TTC549 (cell line): ENCODE measurements around the gene A2M.

Experiments used
- FAIRE-seq: peaks from 2 replicates; lab custom pipeline; 2012; peaks lifted over from hg19 to GRCh38; lab: Jason Lieb, UNC

The A2M gene

DNA sequence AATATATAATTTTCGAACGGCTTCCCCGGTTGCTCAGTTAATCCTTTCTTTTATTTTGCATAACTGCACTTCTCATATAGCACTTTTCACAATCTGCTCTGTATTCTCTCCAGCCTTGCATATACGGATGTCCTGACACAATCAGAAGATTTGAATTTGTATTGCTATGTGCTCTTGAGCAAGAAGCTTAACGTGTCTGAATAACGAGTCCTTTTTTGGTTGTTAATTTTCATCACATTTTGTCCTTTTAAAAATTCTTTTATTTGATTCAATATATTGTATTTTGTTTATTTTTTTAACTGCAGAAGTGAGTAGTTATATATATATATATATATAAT lies 17.6 kb downstream of the A2M start:
- FAIRE-seq = no peak

DNA sequence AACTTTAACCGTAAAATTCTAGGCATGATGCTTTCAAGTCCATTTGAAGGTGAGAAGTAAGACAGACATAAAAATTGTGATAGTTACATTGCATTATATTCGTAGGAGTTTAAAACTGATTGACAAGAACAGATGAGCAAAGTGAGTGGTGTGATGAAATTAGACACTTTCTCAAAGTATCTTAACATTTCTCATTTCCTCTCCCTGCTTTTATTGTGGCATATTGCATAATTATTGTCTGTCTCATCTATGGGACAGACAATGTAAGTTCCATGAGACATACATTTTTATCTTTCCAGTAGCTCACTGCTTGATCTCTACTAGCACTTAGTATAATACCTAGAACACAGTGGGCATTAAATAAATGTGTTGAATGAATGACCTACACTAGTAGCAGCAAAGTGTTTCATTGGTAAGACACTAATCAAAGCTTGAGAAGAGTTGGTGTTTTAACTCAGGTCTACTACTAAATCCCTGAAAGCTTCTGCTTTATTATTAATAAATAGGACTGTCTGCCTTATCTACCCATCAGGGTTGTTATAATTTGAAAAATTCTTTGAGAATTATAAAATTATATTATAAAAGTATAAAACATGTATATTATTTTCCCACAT lies 19.0 kb downstream of the A2M start:
- FAIRE-seq = no peak

GRCh38 chr12:9095322-9095721 lies 20.4 kb downstream of the A2M start:
- no peak for FAIRE-seq

GRCh38 chr12:9094512-9095206 lies 21.1 kb downstream of the A2M start:
- FAIRE-seq = no peak

DNA sequence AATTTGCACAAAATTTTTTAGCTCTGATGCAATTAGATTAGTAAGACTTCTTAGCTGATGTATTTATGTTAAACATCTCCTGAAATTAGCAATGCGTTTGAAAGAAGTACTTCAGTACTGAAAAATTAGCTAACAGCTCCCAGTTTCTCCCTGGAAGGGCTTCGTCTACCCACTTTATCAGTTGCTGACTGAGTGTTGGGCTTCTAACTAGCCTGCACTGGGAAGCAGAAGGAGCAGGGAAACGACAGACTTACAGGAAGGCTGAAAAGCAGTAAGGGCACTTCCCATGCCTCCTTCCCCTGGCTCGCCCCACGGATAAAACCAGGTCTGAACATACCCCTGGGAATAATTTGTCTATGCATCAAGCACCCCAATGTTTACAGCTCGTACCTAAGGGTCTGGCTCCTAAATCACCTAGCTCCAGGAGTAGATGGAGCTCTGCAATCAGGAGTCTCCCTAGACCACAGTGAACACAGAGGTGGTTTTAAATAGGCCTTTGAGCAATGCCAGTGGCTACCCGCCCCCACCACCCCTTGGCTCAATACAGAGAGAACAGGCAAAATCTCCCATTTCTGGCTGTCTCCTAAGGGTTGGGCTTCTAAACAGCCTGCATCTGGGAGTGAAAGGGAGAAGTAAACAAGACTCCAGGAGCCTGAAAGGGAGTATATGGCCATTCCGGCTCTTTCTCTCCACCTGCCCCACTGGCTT lies 23.7 kb downstream of the A2M start:
- FAIRE-seq = no peak

- FAIRE-seq = no peak
Measured at GRCh38 chr12:9090220-9090619, 25.5 kb downstream of the A2M start.

- FAIRE-seq = no peak
Measured at GRCh38 chr12:9087087-9087835, 28.5 kb downstream of the A2M start.

- FAIRE-seq = no peak
Measured at GRCh38 chr12:9086087-9086486, 29.6 kb downstream of the A2M start.

DNA sequence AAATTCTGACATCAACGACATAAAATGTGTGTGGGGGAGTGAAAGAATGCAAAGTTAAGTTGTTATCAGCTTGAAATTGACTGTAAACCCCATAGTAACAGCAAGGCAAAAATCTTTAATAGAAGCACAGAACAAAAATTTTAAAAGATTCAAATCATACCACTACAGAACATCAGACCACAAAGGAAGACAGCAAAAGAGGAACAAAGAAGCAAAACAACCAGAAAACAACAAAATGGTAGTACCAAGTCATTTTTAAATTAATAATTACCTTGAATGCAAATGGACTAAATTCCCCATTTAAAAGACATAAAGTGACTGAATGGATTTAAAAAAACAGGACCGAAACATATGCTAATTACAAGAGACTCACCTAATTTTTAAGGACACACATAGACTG lies 31.3 kb downstream of the A2M start:
- FAIRE-seq = no peak

GRCh38 chr12:9083793-9084192 lies 31.9 kb downstream of the A2M start:
- FAIRE-seq = no peak

DNA sequence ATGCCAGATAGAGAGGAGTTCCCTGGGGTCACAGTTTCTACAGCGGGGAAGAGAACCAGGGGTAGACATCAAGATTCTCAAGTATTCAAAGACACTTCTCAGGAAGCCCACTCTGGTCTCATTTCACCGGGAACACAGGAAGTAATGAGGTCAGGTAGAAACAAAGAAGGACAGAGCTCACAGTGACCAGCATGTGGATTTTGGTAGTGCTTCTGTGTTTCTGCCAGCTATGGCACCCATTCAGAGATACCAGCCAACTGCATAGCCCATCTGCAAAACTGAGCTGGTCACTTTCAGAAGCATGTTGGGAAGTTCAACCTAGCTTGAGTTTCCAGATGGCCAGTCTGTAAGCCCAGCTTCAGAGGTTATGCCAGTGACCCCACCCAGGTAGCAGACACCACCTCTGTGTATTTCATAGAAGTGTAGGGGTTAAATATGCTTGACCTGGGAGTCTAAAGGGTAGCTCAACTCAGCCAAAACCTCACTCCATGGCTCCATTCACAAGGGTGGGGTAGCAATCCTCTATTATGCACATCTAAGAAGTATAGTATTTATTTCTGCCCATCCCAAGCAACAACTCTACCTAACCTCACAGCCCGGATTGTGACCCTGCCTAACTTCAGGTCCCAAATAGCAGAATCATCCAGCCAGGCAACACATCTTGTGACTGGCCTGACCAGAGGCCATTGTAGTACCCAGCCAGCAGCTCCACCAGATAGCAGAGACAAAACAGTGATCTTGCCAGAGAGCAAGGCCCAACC lies 33.9 kb downstream of the A2M start:
- no peak for FAIRE-seq

DNA sequence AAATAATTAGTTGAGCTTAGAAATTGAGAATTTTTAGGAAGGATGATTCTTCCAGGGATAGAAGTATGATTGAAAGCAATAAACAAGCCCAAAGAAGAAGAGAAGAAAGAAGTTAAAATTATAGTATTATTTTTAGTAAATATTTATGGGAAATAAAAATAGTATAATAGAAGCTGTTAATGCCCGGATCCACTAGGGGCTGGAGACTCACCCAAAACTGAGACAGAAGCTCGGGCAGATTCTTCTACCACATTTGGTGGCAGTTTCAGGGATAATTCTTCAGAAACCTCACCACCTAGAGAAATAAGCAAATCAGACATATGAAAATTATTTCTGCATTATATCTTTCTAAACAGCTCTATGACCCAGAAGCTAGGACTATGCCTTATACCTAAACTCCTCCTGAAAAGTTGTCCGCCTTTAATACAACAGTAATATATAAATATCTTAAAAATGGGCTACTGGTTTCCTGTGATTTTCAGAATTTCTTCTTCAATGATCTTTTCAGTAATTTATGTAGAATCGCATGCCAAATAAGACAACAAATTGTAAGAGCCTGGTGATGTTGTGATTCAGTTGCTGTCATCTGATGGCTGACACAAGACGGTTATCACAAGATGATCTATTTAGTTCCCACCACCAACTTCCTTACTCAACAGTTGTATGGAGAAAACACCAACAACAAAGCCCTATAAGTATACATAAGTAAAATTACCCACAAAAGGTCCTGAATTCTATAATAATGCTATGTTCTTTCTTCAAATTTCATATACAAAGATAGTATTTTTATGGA lies 35.6 kb downstream of the A2M start:
- FAIRE-seq = no peak

GRCh38 chr12:9079082-9079481 lies 36.6 kb downstream of the A2M start:
- no peak for FAIRE-seq

- FAIRE-seq = no peak
Measured at GRCh38 chr12:9077152-9078031, 38.3 kb downstream of the A2M start.

- FAIRE-seq = no peak
Measured at GRCh38 chr12:9076733-9077132, 39.0 kb downstream of the A2M start.

- no peak for FAIRE-seq
Measured at GRCh38 chr12:9075138-9075535, 40.6 kb downstream of the A2M start.

GRCh38 chr12:9074484-9075137 lies 41.1 kb downstream of the A2M start:
- no peak for FAIRE-seq

DNA sequence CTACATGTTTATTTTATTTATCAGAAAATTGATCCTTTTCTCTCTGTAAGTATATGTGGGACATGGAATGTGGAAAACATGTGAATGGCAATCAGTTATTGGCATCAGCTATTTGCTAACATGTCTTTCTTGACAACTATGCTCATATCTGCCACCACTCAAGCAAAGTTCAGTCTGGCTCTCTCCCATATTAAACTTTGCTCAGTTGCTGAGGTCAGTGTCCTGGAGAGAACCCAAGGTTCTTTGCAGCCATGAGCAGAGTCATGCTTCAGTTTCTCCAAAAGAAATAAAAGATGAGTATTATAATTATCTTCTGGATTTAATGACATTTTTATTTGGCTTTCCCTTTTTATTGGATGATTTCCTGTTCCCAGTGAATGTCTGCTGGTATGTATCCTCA lies 42.6 kb downstream of the A2M start:
- no peak for FAIRE-seq

GRCh38 chr12:9072481-9073038 lies 43.2 kb downstream of the A2M start:
- no peak for FAIRE-seq

- FAIRE-seq = no peak
Measured at GRCh38 chr12:9071969-9072368, 43.8 kb downstream of the A2M start.
